HK-2 (cell line): Measurements from ENCODE around the gene FERD3L.
A peak's percentile ranks its signal among the peaks of the same experiment; 100 is the strongest.

ENCODE experiments used
- DNase-seq: peaks from one replicate; pipeline ENCODE4 v3.0.0-alpha.2; 2018; ENCODE audit not compliant: unreplicated experiment

FERD3L gene

DNA sequence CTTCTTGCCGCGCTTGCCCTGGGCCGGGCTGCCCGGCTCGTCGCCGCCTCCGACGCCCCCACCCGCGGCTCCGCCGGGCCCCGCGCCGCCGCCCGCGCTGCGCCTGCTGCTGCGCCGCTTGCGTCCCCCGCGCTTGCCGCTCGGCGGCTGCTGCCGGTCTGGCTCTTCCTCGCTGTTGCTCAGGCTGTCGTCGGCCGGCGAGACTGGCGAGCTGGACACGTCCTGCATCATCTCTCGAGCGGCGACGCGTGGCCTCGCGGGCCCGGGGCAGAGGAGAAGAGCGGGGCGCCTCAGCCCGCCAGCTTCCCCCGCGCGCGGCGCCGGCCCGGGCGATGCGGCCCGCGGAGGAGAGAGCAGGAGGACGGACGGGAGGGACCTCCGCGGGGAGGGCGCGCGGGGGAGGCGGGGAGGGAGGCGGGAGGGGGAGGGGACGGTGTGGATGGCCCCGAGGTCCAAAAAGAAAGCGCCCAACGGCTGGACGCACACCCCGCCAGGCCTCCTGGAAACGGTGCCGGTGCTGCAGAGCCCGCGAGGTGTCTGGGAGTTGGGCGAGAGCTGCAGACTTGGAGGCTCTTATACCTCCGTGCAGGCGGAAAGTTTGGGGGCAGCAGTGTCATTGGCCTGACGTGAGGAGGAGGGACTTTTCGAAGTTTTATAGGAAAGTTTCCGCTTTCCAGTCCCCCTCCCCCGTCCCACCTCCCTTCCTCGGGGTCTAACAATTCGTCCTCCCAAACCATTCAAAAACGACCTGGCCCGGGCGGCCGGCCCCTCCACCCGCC, 27.9 kb downstream of the FERD3L start, which contains the start of gene TWIST1:
TSS of gene TWIST1 (minus strand) at position 546 of the 779 bp plus-strand sequence. CDS start at position 231, 315 bp downstream.
- DNase-seq: peak; percentile 73

DNA sequence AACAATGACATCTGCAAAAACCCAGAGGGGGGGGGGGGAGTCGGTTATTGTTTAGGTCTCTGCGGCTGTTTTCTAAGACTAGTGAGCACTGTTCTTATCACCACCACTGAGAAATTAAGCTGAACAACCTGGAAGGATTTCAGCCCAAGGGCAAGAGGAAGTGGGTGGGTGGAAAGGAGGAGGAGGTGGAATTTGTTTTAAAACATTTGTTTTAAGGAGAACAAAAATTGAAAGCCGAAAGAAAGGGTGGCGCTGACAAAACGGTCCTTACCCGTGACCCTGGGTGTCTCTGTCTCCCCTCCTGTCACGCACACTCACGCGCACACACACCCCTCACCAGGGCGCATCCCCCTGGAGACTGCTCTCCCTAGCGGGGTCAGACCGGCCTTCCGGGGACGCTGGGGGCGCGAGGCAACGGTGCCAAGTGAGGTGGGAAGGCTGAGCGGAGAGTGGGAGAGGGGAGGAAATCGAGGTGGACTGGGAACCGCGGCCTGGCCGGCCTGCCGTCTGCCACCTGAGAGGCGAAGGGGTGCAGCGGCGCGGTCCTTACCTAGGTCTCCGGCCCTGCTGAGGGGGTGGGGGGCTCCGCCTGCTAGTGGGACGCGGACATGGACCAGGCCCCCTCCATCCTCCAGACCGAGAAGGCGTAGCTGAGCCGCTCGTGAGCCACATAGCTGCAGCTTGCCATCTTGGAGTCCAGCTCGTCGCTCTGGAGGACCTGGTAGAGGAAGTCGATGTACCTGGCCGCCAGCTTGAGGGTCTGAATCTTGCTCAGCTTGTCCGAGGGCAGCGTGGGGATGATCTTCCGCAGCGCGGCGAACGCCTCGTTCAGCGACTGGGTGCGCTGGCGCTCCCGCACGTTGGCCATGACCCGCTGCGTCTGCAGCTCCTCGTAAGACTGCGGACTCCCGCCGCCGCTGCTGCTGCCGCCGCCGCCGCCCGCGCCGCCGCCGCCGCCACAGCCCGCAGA, 28.8 kb downstream of the FERD3L start:
- DNase-seq: peak; percentile 50

DNA sequence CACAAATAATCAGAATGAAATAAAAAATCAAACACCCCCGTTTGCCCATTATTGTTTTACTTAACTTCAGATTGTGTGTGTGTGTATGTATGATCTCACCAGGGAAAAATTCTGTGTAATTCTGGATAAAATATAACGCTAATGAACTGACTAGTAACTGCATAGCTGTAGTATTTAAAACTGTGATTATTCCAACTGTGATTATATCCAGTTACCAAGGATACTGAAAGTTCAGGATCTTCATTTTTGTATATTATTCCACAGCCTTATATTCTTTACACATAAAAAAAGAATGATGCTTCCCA, 30.7 kb downstream of the FERD3L start:
- no peak for DNase-seq

DNA sequence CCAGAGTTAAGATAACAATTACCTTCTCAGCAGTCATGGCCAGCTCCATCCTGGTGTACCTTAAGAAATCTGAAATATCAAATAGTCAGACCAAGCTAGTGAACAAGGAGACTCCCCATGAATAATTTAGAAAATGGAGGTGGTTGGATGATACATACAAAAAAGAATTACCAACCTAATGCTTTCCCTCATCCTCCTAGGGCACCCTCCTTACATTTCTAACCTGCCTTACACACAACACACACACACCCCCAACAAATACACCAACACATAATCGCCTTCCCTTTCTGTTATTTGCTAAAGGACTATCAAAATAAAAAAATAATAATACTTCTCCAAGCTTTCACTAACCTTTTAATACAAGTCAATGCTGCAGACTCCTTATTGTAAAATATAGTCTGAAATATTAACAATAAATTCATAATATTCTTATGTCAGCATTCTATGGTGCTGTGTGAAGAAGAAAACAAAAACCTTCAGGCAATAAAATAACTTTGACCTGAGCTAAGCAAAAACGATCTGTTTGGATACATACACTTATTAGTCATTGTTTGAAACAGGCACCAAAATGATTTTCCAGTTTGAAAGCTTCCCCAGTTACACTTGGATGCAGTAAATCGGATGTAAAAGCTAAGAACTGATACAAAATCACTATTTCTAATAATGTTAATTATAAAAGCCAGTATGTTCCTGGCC, 31.2 kb downstream of the FERD3L start:
- DNase-seq: no peak

GRCh38 chr7:19113002-19113350, 32.2 kb downstream of the FERD3L start:
- DNase-seq: no peak

DNA sequence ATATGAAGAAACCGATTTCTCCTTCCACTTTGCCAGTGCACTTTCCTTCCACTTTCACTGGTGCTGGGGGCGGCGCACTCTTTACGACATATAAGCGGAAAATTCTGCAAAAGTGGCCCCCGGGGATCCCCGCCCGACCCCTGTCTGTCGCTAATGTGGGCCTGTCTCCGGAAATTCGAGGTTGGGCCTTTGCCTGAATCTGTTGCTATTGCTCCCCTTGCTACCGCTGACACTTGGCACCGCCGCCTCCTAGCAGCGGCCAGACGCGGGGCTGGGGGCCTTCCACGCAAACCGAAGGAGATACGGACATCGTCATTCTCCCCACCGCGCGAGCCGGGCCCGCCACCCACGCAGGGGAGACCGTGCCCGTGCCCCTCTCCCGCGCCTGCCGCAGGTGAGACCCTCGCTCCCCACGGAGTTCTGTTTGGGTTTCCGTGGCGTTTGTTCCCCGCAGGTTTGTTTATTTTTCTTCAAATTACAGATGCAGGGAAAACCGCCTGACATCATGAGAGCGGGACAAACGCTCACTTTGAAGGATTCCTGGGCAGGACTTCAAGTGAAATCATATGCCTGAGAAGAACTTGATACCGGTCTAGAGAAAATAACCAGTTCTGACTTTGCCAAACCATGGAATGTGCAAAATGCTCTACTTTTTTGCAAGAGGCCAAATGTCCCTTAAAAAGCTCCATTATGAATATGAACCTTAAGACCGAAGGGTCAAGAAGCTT, 32.8 kb downstream of the FERD3L start:
- DNase-seq: no peak

GRCh38 chr7:19111474-19112273, 33.5 kb downstream of the FERD3L start:
- DNase-seq: no peak

GRCh38 chr7:19110776-19111175, 34.4 kb downstream of the FERD3L start:
- DNase-seq: no peak

- DNase-seq: no peak
These were observed 35.0 kb downstream of the FERD3L start for GRCh38 chr7:19110026-19110730.

GRCh38 chr7:19109000-19109946, 35.9 kb downstream of the FERD3L start:
- DNase-seq: no peak

DNA sequence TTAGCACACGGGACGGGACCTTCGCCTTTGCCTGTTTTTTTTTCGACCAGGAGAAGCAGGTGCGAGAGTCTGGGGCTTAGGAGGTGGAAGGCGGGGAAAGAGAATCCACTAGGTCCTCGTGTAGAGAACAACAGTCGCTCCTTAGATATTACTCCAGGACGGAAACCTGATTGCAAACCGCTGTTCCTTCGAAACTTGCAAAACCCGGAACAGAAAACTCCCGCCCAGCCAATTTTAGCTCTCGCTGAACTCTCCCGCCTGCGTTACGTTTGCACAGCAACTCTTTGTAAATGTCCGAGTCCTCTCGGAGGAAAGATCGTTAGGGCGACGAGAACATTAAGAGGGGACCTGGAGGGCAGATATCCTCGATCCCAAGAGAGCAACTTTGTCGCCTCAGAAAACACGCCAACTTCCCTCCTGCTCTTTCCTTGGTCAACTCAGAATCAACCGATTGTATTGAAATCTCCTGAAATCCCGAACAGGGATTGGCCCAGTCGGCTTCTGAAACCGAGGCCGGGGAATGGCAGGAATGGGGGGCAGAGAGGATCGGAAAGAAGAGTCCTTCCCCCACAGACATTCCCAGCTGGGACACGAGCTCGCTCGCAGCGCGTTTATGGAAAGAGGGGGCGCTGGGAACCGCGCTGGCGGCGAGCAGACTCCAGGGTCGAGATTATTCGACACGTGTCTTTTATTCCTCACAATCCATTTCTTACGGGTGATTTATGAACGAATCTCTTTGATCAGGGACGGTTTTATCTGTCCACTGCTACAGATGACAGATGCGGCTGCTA, 37.7 kb downstream of the FERD3L start:
- DNase-seq: peak; percentile 38

GRCh38 chr7:19107081-19107355, 38.2 kb downstream of the FERD3L start:
- no peak for DNase-seq

DNA sequence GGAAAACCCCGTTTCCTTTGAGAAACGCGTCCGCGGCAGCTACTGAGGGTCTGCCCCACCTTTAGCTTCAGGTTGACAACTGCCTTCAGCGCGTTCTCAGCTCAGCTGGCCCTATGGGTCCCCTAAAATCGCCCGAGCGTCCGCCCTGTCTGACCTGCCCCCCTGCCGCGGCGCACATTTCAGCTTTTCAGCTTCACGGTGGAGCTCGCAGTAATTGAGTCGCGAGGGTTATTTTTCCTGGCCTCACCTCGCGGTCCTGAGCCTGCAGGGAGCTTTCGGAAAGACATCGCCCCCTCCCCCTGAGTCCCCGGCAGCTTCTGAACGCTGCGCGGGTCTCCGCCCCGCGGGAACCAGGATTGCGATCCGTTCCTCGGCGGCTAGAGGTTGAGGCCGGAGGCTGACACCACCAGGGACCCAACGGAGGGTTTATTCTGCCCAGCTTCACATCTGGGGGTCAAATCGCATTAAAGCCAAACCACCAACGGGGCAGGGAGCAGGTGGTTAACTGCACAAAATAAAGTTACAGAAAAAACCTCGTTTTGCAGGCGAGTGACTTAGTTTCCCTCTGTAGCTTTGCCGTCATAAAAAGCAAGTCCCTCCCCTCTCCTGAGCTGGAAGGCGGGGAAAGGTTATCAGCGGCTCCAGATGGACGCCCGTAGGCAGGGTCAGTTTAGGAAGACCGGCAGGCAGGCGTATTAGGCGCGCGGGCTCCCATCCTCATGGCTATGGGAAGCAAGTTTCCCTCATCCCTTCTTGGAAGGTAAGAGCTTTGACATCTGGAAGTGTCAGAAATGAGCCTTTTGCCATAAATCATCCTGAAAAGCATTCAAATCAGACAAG, 38.8 kb downstream of the FERD3L start:
- DNase-seq: no peak

DNA sequence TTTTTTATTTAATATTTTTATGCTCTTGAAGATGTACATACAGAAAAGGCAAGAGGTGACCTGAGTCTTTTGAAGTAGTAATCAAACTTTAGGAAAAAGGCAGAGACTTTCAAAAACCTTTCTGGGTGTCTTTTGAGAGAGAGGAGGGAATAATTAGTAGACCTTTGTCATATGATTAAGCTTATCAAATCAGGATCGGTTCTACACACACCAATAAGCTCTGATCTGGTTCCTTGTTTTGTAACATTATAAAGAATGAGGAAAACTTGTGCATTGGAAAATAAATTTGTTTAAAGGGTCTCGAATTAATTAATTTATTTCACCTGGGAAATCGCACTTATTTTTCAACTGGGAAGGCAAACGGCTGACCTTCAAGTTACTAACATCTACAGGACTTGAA, 39.7 kb downstream of the FERD3L start:
- DNase-seq: no peak

- no peak for DNase-seq
These were observed 40.4 kb downstream of the FERD3L start for GRCh38 chr7:19104811-19105210.

- DNase-seq: no peak
These were observed 42.3 kb downstream of the FERD3L start for GRCh38 chr7:19102884-19103283.

GRCh38 chr7:19101909-19102308, 43.3 kb downstream of the FERD3L start:
- DNase-seq: no peak

GRCh38 chr7:19101472-19101871, 43.7 kb downstream of the FERD3L start:
- DNase-seq: no peak
